K562 (cell line): Measurements from ENCODE around the gene DPM2. TPM values are rescaled to one million over a fixed set of nuclear protein-coding genes. Genes with fewer than 3 reads are reported as not detected.

Experiments
- ATAC-seq: fragments of 200-7000 bp; cut with Tn5 transposase; 3 replicates; pipeline ENCODE4 v1.9.1; 2020; ENCODE audit warnings: moderate library complexity
- BruUV-seq: library from RNA; stranded (reverse); fragments of 400-500 nt; replicated peaks from 2 replicates; lab custom pipeline; 2021; lab: Mats Ljungman, UMichigan
- CTCF ChIA-PET: fragments of 300-600 bp; formaldehyde crosslinking; extraction: SDS; loops from one replicate; lab custom pipeline; 2021; ENCODE audit warnings: low intra/inter-chr PET ratio; lab: Yijun Ruan, JAX
- POLR2A ChIA-PET: fragments of 300-600, 350-650 bp; sonication (Branson Sonifier 250); formaldehyde crosslinking; extraction: SDS; loops from one replicate; lab custom pipeline; 2021; ENCODE audit warnings: antibody characterized with exemption, inconsistent platforms; lab: Yijun Ruan, JAX
- DNase-seq, 4 experiments: peaks; one replicate each; pipeline versions ENCODE4 v3.0.0 to v3.0.0-alpha.2; 2011 to 2018; ENCODE audit warnings: low spot score in 3 of 4, mixed read lengths in 3 of 4; ENCODE audit errors: extremely low read depth in 1 of 4
- FAIRE-seq: peaks from 2 replicates; lab custom pipeline; 2011; peaks lifted over from hg19 to GRCh38; lab: Jason Lieb, UNC
- H2AFZ ChIP-seq: 2 replicates; pipeline ENCODE4 v1.6.0; 2011; ENCODE audit warnings: low read depth, low read length, control low read depth, inconsistent platforms
- H3K27ac ChIP-seq: fragments of 200-600 bp; 3 replicates; pipeline ENCODE4 v1.8.0; 2011; ENCODE audit warnings: low read depth, mild to moderate bottlenecking, control low read depth, inconsistent platforms, low read length, moderate library complexity, mixed read lengths; ENCODE audit errors: extremely low read depth
- H3K27me3 ChIP-seq, 2 experiments: fragments of 300-600 bp in 1 of 2; 2 replicates in 1 of 2; 3 replicates in 1 of 2; pipeline versions ENCODE4 v1.6.0 to v1.8.0; 2011; ENCODE audit warnings: inconsistent platforms in 2 of 2, low read length in 2 of 2, mild to moderate bottlenecking in 1 of 2, mixed read lengths in 1 of 2, moderate library complexity in 1 of 2; ENCODE audit not compliant: control insufficient read depth in 2 of 2, insufficient read depth in 2 of 2
- H3K36me3 ChIP-seq: fragments of 300-600 bp; 3 replicates; pipeline ENCODE4 v1.8.0; 2011; ENCODE audit warnings: mild to moderate bottlenecking, low read length, inconsistent platforms; ENCODE audit not compliant: control insufficient read depth, insufficient read depth
- H3K4me1 ChIP-seq, 2 experiments: fragments of 200-600 bp in 1 of 2; replicated peaks in 1 of 2; 2 replicates in 1 of 2; 3 replicates in 1 of 2; pipeline versions ENCODE4 v1.5.1 to v1.8.0; 2011; ENCODE audit warnings: inconsistent platforms in 2 of 2, low read length in 2 of 2, mild to moderate bottlenecking in 1 of 2, mixed read lengths in 1 of 2, moderate library complexity in 1 of 2; ENCODE audit not compliant: control insufficient read depth in 2 of 2, insufficient read depth in 2 of 2
- H3K4me2 ChIP-seq: 2 replicates; pipeline ENCODE4 v1.6.1; 2011; ENCODE audit warnings: low read length, control low read depth, inconsistent platforms, mixed read lengths; ENCODE audit not compliant: insufficient read depth
- H3K4me3 ChIP-seq: fragments of 200-600 bp; sonication (generic), shearing (Covaris generic); 2 replicates; pipeline ENCODE4 v1.5.1; 2016; ENCODE audit warnings: control low read depth, inconsistent platforms
- H3K79me2 ChIP-seq: fragments of 200-600 bp; 3 replicates; pipeline ENCODE4 v1.8.0; 2011; ENCODE audit warnings: low read length, inconsistent platforms; ENCODE audit not compliant: control insufficient read depth, insufficient read depth
- H3K9ac ChIP-seq, 2 experiments: 2 replicates each; pipeline versions ENCODE4 v1.6.0 to v1.6.1; 2011; ENCODE audit warnings: low read depth in 2 of 2, low read length in 2 of 2, control low read depth in 1 of 2, inconsistent platforms in 1 of 2, mild to moderate bottlenecking in 1 of 2, mixed read lengths in 1 of 2; ENCODE audit not compliant: insufficient read depth in 1 of 2
- H3K9me1 ChIP-seq: one replicate; pipeline ENCODE4 v1.6.0; 2011; ENCODE audit warnings: inconsistent platforms, mild to moderate bottlenecking, low read length, moderate library complexity; ENCODE audit not compliant: control insufficient read depth, insufficient read depth
- H3K9me3 ChIP-seq: replicated peaks from 2 replicates; pipeline ENCODE4 v1.5.1; 2011; ENCODE audit warnings: low read depth, low read length, inconsistent platforms; ENCODE audit not compliant: control insufficient read depth, insufficient read depth
- H4K20me1 ChIP-seq: replicated peaks from 2 replicates; pipeline ENCODE4 v1.6.1; 2011; ENCODE audit warnings: low read length, inconsistent platforms, mixed read lengths; ENCODE audit not compliant: control insufficient read depth, insufficient read depth
- ATF7 ChIP-seq: fragments of 450-650 bp; IDR thresholded peaks from 2 replicates; pipeline ENCODE4 v1.7.1; 2014; ENCODE audit warnings: mild to moderate bottlenecking, moderate library complexity
- BRD4 ChIP-seq: fragments of 200-600 bp; sonication (generic); IDR thresholded peaks from 2 replicates; pipeline ENCODE4 v1.6.1; 2017; ENCODE audit warnings: inconsistent platforms
- ELF4 ChIP-seq: fragments of 450-650 bp; formaldehyde crosslinking; IDR thresholded peaks from 2 replicates; pipeline ENCODE4 v1.4.0; 2022; ENCODE audit warnings: missing genetic modification characterization
- HDAC1 ChIP-seq, 2 experiments: fragments of 450-650 bp; IDR thresholded peaks; 2 replicates each; pipeline ENCODE4 v1.6.1; 2016 to 2017; ENCODE audit warnings: inconsistent platforms in 1 of 2, mild to moderate bottlenecking in 1 of 2, moderate library complexity in 1 of 2
- HIVEP1 ChIP-seq: fragments of 250-450 bp; sonication (Bioruptor Pico); IDR thresholded peaks from 2 replicates; pipeline ENCODE4 v1.4.0; 2020; ENCODE audit warnings: mild to moderate bottlenecking
- MCM7 ChIP-seq, 2 experiments: fragments of 450-650 bp; IDR thresholded peaks; 2 replicates each; pipeline ENCODE4 v1.6.1; 2016 to 2018
- MEIS2 ChIP-seq: fragments of 450-650 bp; IDR thresholded peaks from 2 replicates; pipeline ENCODE4 v1.6.1; 2014; ENCODE audit warnings: mild to moderate bottlenecking; ENCODE audit not compliant: partially characterized antibody
- PTBP1 ChIP-seq: fragments of 200-400 bp; formaldehyde crosslinking; IDR thresholded peaks from 2 replicates; pipeline ENCODE4 v1.6.1; 2017; ENCODE audit warnings: low read depth, low read length
- RFX1 ChIP-seq: fragments of 450-650 bp; IDR thresholded peaks from 2 replicates; pipeline ENCODE4 v1.6.1; 2016; ENCODE audit warnings: mild to moderate bottlenecking, moderate library complexity
- SMARCA4 ChIP-seq: fragments of 450-650 bp; IDR thresholded peaks from 2 replicates; pipeline ENCODE4 v1.6.1; 2016
- TEAD2 ChIP-seq: fragments of 450-650 bp; IDR thresholded peaks from 2 replicates; pipeline ENCODE4 v1.6.1; 2016; ENCODE audit warnings: missing genetic modification characterization, control low read depth, missing compliant biosample characterization
- XRCC5 ChIP-seq: fragments of 200-400 bp; formaldehyde crosslinking; IDR thresholded peaks from 2 replicates; pipeline ENCODE4 v1.6.1; 2017; ENCODE audit warnings: low read depth, mild to moderate bottlenecking, low read length
- ZFP30 ChIP-seq: fragments of 250-450 bp; sonication (Bioruptor Pico); IDR thresholded peaks from 2 replicates; pipeline ENCODE4 v1.8.0; 2022; ENCODE audit warnings: moderate library complexity, mild to moderate bottlenecking, inconsistent platforms, borderline replicate concordance
- ZNF507 ChIP-seq: conservative IDR thresholded peaks from 2 replicates; pipeline ENCODE4 v1.6.1; 2017; ENCODE audit warnings: missing genetic modification characterization, missing compliant biosample characterization
- WGBS: fragments of 100-300 bp; shearing (Covaris generic); methylation state at CpG from one replicate; pipeline ENCODE4 v1.1.6; 2016; ENCODE audit warnings: low coverage, mixed read lengths; ENCODE audit not compliant: insufficient coverage; ENCODE audit errors: missing lambda C conversion rate; 5-methylcytosine and 5-hydroxymethylcytosine counted together
- in situ Hi-C: fragments of 300-500 bp; cut with MboI; formaldehyde crosslinking; loops from 4 replicates; pipeline ENCODE4 v1.15.0; 2018; ENCODE audit warnings: inconsistent platforms, mixed read lengths
- intact Hi-C: fragments of 100-400 bp; cut with micrococcal nuclease; formaldehyde crosslinking; loops from 2 replicates; pipeline ENCODE4 v1.14.2; 2022
- polyA plus RNA-seq, 8 experiments: library from polyadenylated mRNA; depleted of rRNA in 4 of 8; stranded (reverse) in 5 of 8; unstranded in 3 of 8; fragments of >200 nt; fragmentation: Nextera tagmentation in 2 of 8; fragmentation: Illumina TruSeq in 1 of 8; extraction: Ambion mirVana in 2 of 8; extraction: Trizol in 1 of 8; gene quantifications; 2 replicates each; pipeline versions ENCODE4 v1.2.1 to v1.2.3, GENCODE V29; 2011 to 2014; ENCODE audit warnings: inconsistent platforms in 1 of 8, missing spikeins in 1 of 8
- total RNA-seq, 7 experiments: library from RNA; depleted of rRNA in 6 of 7; stranded (reverse); fragments of >200 nt in 6 of 7; fragmentation: Illumina TruSeq in 2 of 7; extraction: Trizol in 2 of 7; gene quantifications; 2 replicates each; pipeline versions ENCODE4 v1.2.1 to v1.2.3, GENCODE V29; 2011 to 2021; ENCODE audit warnings: low replicate concordance in 1 of 7
- TF ChIP-seq, protein P1 (sequence below), 3 experiments: IDR thresholded peaks in 2 of 3; conservative IDR thresholded peaks in 1 of 3; 2 replicates each; pipeline ENCODE4 v1.5.1; 2011 to 2012; ENCODE audit warnings: low read length in 3 of 3, mild to moderate bottlenecking in 3 of 3, control low read depth in 2 of 3, improper control_type of control experiment in 1 of 3, inconsistent platforms in 1 of 3, low read depth in 1 of 3, mixed read lengths in 1 of 3, moderate library complexity in 1 of 3; ENCODE audit not compliant: insufficient read depth in 2 of 3
- TF ChIP-seq, protein P2 (sequence below): fragments of 250-450 bp; sonication (Bioruptor Pico); IDR thresholded peaks from 2 replicates; pipeline ENCODE4 v1.4.0; 2020; ENCODE audit warnings: borderline replicate concordance
- TF ChIP-seq, protein P3 (sequence below): fragments of 250-450 bp; sonication (Bioruptor Pico); IDR thresholded peaks from 2 replicates; pipeline ENCODE4 v1.4.0; 2020; ENCODE audit warnings: mild to moderate bottlenecking

The DPM2 gene
- total and polyA plus RNA-seq, 9 of the 15 experiments (the other 6 are each of a cell fraction or from before 2014, with no cell fraction given), result 43.5 to 126 (median 71.1) TPM

DNA sequence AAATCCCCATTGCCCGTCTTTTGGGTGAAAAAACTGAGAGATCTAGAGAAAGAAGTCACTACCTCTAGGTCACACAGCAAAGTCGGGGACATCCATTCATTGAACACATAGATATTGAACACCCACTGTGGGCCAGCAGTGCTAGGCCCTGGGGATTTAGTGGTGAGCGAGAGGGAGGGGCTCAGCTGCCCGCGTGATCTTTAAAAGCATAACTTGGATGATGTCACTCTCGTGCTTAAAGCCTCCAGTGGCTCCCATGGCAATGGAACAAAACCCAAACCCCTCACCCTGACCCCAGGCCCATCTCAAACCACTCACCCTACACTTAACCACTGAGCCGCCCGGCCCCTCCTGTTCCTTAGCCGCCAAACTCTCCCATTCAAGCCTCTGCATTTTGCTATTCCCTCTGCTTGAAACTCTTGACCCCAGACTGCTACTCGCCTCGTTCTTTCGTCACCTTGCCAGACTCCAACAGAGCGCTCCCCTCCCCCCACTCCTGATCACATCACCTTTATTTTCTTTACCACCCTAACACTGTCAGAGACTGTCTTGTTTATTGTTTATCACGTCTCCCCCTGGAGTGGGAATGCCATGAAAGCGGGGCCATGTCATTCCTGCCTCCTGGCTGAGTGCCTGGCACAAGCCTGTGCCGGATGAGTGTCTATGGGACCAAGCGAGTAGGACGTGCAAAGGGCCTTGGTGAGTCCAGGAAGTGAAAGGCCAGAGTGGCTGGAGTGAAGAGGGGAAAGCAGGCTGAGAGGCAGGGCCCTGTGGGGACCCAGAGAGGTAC is 6.4 kb downstream of the DPM2 start:
- peak overlapping the region; percentile 65 to 88 for H3K9ac ChIP-seq
- H3K4me1 ChIP-seq, result peaks cover 57 to 87% of the 10 kb centered on the region in 2 experiments
- H3K27ac ChIP-seq, result peak overlapping the region; percentile 85
- ChIA-PET POLR2A (interaction anchor here (0.6 to 1.7 kb wide), 6 partner anchors 12 to 285 kb away, joined by 3 to 4 read pairs (median 4); no protein-coding TSS in a partner anchor), CTCF (no interaction called here)
- H4K20me1 ChIP-seq, result peaks cover 11% of the 10 kb centered on the region; the same call in 1 of the 2 replicates
- in situ Hi-C loops, result no loop called here
- peaks cover 3% of the 10 kb centered on the region for H3K9me1 ChIP-seq
- peaks cover 27% of the 10 kb centered on the region for H3K79me2 ChIP-seq
- peaks cover 23% of the 10 kb centered on the region; the same call in 2 of the 3 replicates for H3K36me3 ChIP-seq
- 9% methylated on average over 18 of the region's 18 CpGs for WGBS
- H2AFZ ChIP-seq, result peak overlapping the region; percentile 42
- no peaks in the 10 kb centered on the region for H3K27me3 ChIP-seq
- intact Hi-C loops, result no loop called here
- ATAC-seq (peak; percentile 26), DNase-seq (peak; percentile 45 to 72 (median 58)), FAIRE-seq (peak; percentile 73)
- H3K4me3 ChIP-seq, result peak overlapping the region; percentile 55
- BruUV-seq, result no TSS peak
- no peaks in the 10 kb centered on the region for H3K9me3 ChIP-seq
- peak overlapping the region; percentile 73 for H3K4me2 ChIP-seq
- TF ChIP-seq ELF4 (CRISPR knock-in tag) (peak; percentile 78), MCM7 (IDR thresholded peaks at IDR 0.05) (no peak), MEIS2 (peak; percentile 53), XRCC5 (no peak; the same call in 1 of the 2 replicates), PTBP1 (peak; percentile 33; the same call in 1 of the 2 replicates), HIVEP1 (no peak), HDAC1 (IDR thresholded peaks at IDR 0.05) (peak in 1 of 2 experiments; percentile 66; a peak in 1 of 4 replicates), RFX1 (no peak), ATF7 (peak; percentile 94), BRD4 (no peak), TEAD2 (tag) (no peak), ZNF507 (no peak), SMARCA4 (peak; percentile 52), ZFP30 (CRISPR knock-in tag) (no peak)
- TF ChIP-seq, protein P1, sequence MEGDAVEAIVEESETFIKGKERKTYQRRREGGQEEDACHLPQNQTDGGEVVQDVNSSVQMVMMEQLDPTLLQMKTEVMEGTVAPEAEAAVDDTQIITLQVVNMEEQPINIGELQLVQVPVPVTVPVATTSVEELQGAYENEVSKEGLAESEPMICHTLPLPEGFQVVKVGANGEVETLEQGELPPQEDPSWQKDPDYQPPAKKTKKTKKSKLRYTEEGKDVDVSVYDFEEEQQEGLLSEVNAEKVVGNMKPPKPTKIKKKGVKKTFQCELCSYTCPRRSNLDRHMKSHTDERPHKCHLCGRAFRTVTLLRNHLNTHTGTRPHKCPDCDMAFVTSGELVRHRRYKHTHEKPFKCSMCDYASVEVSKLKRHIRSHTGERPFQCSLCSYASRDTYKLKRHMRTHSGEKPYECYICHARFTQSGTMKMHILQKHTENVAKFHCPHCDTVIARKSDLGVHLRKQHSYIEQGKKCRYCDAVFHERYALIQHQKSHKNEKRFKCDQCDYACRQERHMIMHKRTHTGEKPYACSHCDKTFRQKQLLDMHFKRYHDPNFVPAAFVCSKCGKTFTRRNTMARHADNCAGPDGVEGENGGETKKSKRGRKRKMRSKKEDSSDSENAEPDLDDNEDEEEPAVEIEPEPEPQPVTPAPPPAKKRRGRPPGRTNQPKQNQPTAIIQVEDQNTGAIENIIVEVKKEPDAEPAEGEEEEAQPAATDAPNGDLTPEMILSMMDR (IDR thresholded peaks at IDR 0.05 in 2 of 3, conservative IDR thresholded peaks at IDR 0.05 in 1 of 3; ENCODE audit: insufficient read depth in 2 of 3, low read depth in 1 of 3, low read length in 3 of 3), result no peak
- TF ChIP-seq, protein P2, sequence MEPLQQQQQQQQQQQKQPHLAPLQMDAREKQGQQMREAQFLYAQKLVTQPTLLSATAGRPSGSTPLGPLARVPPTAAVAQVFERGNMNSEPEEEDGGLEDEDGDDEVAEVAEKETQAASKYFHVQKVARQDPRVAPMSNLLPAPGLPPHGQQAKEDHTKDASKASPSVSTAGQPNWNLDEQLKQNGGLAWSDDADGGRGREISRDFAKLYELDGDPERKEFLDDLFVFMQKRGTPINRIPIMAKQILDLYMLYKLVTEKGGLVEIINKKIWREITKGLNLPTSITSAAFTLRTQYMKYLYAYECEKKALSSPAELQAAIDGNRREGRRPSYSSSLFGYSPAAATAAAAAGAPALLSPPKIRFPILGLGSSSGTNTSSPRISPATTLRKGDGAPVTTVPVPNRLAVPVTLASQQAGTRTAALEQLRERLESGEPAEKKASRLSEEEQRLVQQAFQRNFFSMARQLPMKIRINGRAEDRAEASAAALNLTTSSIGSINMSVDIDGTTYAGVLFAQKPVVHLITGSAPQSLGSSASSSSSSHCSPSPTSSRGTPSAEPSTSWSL (CRISPR knock-in tag), result no peak
- TF ChIP-seq, protein P3, sequence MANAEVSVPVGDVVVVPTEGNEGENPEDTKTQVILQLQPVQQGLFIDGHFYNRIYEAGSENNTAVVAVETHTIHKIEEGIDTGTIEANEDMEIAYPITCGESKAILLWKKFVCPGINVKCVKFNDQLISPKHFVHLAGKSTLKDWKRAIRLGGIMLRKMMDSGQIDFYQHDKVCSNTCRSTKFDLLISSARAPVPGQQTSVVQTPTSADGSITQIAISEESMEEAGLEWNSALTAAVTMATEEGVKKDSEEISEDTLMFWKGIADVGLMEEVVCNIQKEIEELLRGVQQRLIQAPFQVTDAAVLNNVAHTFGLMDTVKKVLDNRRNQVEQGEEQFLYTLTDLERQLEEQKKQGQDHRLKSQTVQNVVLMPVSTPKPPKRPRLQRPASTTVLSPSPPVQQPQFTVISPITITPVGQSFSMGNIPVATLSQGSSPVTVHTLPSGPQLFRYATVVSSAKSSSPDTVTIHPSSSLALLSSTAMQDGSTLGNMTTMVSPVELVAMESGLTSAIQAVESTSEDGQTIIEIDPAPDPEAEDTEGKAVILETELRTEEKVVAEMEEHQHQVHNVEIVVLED (CRISPR knock-in tag), result no peak
